ENCODE results near the gene DENND1A.

The DENND1A gene

DNA sequence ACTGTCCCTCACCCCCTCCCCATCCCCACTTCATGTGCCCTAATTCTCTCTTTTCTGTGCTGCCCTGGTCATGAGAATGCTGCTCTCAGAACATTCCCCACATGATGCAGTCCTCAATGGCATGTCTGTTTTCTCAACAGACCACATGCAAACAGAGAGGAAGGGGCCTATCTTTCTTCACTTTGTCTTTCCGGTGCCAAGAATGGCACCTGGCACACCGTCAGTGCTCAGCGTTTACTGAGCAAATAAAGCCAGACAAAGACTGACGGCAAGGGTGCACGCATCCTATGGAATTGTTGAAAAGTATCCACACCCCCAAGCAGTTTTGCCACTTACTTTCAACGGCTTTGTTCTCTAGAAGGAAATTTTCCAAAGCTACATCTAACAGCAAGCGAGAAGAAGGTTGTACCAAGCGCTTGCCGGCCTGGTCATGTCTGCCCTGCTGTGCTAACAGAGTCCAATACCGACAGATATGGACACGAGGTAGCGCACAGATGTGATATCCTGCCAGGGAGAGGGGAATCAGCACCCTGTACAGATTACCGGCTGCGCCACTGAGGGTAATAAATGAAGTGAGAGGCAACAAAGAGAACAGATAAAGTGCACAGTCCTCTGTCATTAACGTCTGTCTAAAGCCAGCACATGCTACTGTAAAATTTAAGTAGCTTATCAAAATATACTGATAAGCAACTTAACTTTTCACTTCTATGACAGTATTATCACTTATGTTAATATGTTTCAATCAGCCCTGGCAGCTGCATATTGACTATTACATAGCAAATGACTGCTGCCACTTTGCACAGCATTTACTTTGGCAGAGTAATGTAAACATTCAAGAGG is 251.7 kb downstream of the DENND1A start:
- Histone ChIP-seq H3K27ac (no peak overlapping the region), H3K4me3 (no peak overlapping the region)
- TF ChIP-seq, protein P1, sequence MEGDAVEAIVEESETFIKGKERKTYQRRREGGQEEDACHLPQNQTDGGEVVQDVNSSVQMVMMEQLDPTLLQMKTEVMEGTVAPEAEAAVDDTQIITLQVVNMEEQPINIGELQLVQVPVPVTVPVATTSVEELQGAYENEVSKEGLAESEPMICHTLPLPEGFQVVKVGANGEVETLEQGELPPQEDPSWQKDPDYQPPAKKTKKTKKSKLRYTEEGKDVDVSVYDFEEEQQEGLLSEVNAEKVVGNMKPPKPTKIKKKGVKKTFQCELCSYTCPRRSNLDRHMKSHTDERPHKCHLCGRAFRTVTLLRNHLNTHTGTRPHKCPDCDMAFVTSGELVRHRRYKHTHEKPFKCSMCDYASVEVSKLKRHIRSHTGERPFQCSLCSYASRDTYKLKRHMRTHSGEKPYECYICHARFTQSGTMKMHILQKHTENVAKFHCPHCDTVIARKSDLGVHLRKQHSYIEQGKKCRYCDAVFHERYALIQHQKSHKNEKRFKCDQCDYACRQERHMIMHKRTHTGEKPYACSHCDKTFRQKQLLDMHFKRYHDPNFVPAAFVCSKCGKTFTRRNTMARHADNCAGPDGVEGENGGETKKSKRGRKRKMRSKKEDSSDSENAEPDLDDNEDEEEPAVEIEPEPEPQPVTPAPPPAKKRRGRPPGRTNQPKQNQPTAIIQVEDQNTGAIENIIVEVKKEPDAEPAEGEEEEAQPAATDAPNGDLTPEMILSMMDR (IDR thresholded peaks at IDR 0.05) = no peak
- no peak for DNase-seq (ENCODE audit: low spot score)

DNA sequence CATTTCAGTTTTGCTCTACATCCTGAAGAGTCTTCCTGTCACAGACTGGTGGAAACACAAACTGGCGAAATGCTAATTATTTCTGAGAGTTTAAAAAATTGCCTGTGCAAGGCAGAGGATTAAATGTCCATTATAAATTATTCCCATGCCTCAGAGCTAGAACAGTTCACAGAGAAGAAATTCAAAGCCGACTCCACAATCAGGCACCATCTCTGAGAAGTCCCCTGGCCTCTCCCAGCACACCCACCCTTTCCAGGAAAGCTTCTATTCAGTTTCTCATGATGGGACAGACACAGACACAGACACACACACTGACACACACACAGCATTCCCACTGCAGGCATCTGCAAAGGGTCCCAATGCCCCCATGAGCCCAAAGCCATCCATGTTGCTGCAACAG is 253.1 kb downstream of the DENND1A start:
- TF ChIP-seq, protein P1 (IDR thresholded peaks at IDR 0.05) = no peak
- no peak overlapping the region for H3K27ac ChIP-seq
- DNase-seq (ENCODE audit: low spot score) = no peak
- no peak overlapping the region for H3K4me3 ChIP-seq

DNA sequence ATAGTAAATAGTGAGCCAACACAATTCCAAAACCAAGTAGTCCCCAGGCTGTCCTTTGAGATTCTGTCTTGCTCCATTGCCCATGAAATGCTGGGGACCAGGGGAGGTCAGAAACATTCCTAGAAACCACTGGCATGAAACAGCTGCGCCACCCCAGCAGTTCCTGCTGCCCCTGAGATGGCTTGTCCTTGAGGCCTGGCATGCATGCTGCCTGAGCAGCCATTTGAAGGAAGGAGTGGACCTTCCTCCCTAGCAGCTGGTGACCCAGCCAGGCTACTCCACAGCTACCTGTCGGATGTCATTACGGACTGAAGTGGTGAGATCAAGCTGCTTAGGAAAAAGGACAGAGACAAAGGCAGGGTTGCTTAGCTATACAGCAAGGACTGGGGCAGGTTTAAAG is 260.6 kb downstream of the DENND1A start:
- H3K27ac ChIP-seq = no peak overlapping the region
- DNase-seq (ENCODE audit: low spot score) = no peak
- TF ChIP-seq, protein P1 (IDR thresholded peaks at IDR 0.05) = no peak
- no peak overlapping the region for H3K4me3 ChIP-seq

DNA sequence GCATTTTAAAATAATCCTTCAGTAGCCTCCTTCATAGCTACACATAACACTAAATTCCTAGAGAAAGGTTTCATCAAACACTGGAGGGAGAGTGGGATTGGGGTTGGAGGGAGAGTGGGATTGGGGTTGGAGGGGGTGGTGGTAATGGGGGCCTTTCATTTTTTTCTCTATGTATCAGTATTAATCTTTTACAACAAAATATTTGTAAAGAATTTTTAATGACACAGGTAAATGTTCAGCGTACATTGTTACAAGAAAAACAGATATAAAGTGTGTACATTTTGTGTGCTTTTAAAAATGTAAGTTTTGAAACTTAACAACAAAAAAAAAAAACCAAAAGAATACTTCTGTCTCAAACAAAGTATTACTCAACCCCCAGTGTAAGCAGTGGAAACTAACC is 266.4 kb downstream of the DENND1A start:
- Histone ChIP-seq H3K4me3 (no peak overlapping the region), H3K27ac (no peak overlapping the region)
- no peak for DNase-seq (ENCODE audit: low spot score)
- TF ChIP-seq, protein P1 (IDR thresholded peaks at IDR 0.05) = no peak

DNA sequence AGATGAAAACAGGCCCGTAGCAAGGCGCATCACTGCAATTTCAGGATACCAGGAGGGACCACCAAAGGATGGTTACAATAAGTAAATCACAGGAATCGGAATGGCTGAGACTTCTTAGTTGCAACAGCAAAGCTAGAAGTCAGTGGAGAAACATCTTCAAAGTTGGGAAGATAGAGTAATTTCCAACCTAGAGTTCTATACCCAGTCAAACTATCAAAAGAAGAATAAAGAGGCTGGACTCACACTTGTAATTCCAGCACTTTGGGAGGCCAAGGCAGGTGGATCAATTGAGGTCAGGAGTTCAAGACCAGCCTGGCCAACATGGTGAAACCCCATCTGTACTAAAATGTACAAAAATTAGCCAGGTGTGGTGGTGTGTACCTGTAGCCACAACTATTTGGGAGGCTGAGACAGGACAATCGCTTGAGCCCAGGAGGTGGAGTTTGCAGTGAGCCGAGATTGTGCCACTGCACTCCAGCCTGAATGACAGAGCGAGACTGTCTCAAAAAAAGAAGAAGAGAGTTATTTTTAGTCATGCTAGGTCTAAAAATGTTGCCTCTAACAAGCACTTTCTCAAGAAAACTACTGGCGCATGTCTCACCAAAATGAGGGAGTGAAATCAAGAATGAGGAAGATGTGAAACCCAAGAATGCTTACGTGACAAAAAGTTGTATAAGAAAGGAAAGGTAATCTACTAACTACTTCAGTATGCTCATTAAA is 267.7 kb downstream of the DENND1A start:
- TF ChIP-seq, protein P1 (IDR thresholded peaks at IDR 0.05) = no peak
- no peak overlapping the region for H3K27ac ChIP-seq
- H3K4me3 ChIP-seq = no peak overlapping the region
- DNase-seq (ENCODE audit: low spot score) = no peak

DNA sequence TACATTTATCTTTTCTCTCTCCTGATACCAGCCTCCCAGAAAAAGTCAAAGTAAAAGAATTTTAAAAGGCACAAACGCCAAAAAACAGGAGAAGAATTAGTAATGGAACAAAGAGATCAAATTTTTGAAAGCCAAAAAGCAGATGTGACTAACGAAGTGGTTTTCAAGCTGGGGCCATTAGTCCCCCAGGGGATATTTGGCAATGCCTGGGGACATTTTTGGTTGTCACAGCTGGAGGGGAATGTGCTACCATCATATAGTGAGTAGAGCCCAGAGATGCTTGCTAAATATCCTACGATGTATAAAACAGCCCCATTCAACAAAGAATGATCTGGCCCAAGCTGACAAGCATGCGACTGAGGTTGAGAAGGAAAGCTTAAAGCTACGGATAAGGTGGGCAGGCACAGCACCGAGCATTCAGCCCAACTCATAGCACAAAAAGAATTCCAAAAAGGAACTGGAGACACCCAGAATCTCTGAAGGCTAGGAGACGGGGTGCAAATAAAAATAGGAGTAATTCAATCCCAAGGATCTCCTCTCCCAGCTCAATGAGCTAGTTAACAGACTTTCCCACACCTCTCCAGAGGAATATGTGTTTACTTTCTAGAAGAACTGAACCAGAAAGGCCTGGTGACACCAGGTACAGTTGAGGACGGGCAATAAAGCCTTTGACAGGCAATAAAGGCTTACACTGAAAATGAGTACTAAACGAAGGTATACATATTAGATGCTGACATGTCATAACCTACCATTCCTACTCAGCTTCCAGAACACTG is 269.0 kb downstream of the DENND1A start:
- no peak for DNase-seq (ENCODE audit: low spot score)
- Histone ChIP-seq H3K4me3 (no peak overlapping the region), H3K27ac (no peak overlapping the region)
- TF ChIP-seq, protein P1 (IDR thresholded peaks at IDR 0.05) = no peak

Data from coronary artery (tissue), 2 donors.